ENCODE data around the gene SLC43A1.
A peak's percentile ranks its signal among the peaks of the same experiment; 100 is the strongest.

SLC43A1 gene

GRCh38 chr11:57479021-57479663 lies 36.4 kb downstream of the SLC43A1 start:
- DNase-seq (ENCODE audit: low read depth): no peak

- no peak for DNase-seq (ENCODE audit: low read depth)
These were observed 37.9 kb downstream of the SLC43A1 start for GRCh38 chr11:57477507-57478189.

GRCh38 chr11:57476757-57477506 lies 38.6 kb downstream of the SLC43A1 start:
- no peak for DNase-seq (ENCODE audit: low read depth)

GRCh38 chr11:57476047-57476756 lies 39.3 kb downstream of the SLC43A1 start:
- DNase-seq (ENCODE audit: low read depth): peak; percentile 16

GRCh38 chr11:57475671-57476046 lies 39.8 kb downstream of the SLC43A1 start:
- no peak for DNase-seq (ENCODE audit: low read depth)

- no peak for DNase-seq (ENCODE audit: low read depth)
These were observed 40.3 kb downstream of the SLC43A1 start for GRCh38 chr11:57475191-57475590.

GRCh38 chr11:57474803-57475115 lies 40.7 kb downstream of the SLC43A1 start:
- DNase-seq (ENCODE audit: low read depth): no peak

- DNase-seq (ENCODE audit: low read depth): peak; percentile 25
These were observed 41.3 kb downstream of the SLC43A1 start for GRCh38 chr11:57474017-57474802.

- no peak for DNase-seq (ENCODE audit: low read depth)
These were observed 42.1 kb downstream of the SLC43A1 start for GRCh38 chr11:57473285-57473841.

GRCh38 chr11:57471496-57471895 lies 44.0 kb downstream of the SLC43A1 start:
- no peak for DNase-seq (ENCODE audit: low read depth)

- no peak for DNase-seq (ENCODE audit: low read depth)
These were observed 46.2 kb downstream of the SLC43A1 start for GRCh38 chr11:57469268-57469667.

GRCh38 chr11:57468276-57468675 lies 47.2 kb downstream of the SLC43A1 start:
- no peak for DNase-seq (ENCODE audit: low read depth)

- DNase-seq (ENCODE audit: low read depth): no peak
These were observed 47.9 kb downstream of the SLC43A1 start for GRCh38 chr11:57467508-57468157.

- no peak for DNase-seq (ENCODE audit: low read depth)
These were observed 48.8 kb downstream of the SLC43A1 start for GRCh38 chr11:57466680-57467079.

GRCh38 chr11:57464539-57465181 lies 50.8 kb downstream of the SLC43A1 start:
- no peak for DNase-seq (ENCODE audit: low read depth)

GRCh38 chr11:57463671-57464538 lies 51.6 kb downstream of the SLC43A1 start:
- DNase-seq (ENCODE audit: low read depth): no peak

- no peak for DNase-seq (ENCODE audit: low read depth)
These were observed 52.9 kb downstream of the SLC43A1 start for GRCh38 chr11:57462597-57462996.

GRCh38 chr11:57461841-57462489 lies 53.5 kb downstream of the SLC43A1 start:
- no peak for DNase-seq (ENCODE audit: low read depth)
